ENCODE data around the gene GOLGA6L10.
"Not testable (repeated sequence)": the region's sequence is repeated elsewhere in the genome, so short reads cannot be mapped to it uniquely, and the experiment has no call there.

The GOLGA6L10 gene

GRCh38 chr15:82304778-82305090 is 44.5 kb downstream of the GOLGA6L10 start:
- in situ Hi-C loops (cut with MboI; ENCODE audit: low pct_unique_long_range_greater_than_20kb, low sequenced_read_pairs, unreplicated experiment), result no loop called here
- no peak for DNase-seq (ENCODE audit: low spot score)
- no peak for TF ChIP-seq CTCF (IDR thresholded peaks at IDR 0.05; ENCODE audit: extremely low read depth, insufficient read depth, missing control alignments)

DNA sequence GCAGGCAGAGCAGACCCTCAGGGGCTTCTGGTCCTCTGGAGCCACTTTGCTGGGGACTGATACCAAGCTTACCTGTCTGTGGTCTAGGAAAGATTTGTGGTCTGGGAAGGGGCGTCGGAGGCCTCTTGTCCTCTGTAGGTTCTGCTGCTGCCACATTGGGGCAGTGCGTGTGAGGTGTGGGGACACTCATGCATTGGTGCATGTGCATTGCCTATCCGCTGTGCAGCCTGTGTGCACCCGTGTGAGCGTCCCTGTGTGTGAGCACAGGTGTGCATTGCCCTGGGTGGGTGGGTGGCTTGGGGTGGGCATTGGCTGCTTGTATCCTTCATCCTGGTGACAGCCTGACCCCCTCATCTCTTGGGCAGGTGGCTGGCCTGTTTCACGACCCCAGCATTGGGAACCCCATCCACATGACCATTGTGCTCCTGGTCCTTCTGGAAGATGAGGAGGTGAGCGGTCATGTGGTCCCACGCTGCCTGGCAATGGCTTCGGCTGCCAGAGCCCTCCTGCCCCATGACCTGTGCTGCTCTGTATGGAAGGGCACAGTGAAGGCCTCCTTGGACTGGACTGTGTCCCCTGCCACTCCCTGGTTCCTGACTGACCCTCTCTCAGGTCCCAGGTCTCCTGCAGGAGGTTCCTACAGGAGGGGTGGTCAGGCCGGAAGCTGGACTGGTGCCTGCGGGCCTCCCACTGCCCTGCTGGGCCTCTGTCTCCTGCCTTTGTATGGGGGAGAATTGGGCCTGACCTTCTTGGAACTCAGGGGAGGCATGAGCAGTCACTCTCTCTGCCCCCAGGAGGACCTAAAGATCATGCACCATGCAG is 45.1 kb downstream of the GOLGA6L10 start:
- in situ Hi-C loops (cut with MboI; ENCODE audit: low pct_unique_long_range_greater_than_20kb, low sequenced_read_pairs, unreplicated experiment), result no loop called here
- TF ChIP-seq CTCF (IDR thresholded peaks at IDR 0.05; ENCODE audit: extremely low read depth, insufficient read depth, missing control alignments), result no peak
- no peak for DNase-seq (ENCODE audit: low spot score)

- in situ Hi-C loops (cut with MboI; ENCODE audit: low pct_unique_long_range_greater_than_20kb, low sequenced_read_pairs, unreplicated experiment), result no loop called here
- DNase-seq (ENCODE audit: low spot score), result no peak
- no peak for TF ChIP-seq CTCF (IDR thresholded peaks at IDR 0.05; ENCODE audit: extremely low read depth, insufficient read depth, missing control alignments)
These were observed 47.8 kb downstream of the GOLGA6L10 start for GRCh38 chr15:82301296-82302016.

DNA sequence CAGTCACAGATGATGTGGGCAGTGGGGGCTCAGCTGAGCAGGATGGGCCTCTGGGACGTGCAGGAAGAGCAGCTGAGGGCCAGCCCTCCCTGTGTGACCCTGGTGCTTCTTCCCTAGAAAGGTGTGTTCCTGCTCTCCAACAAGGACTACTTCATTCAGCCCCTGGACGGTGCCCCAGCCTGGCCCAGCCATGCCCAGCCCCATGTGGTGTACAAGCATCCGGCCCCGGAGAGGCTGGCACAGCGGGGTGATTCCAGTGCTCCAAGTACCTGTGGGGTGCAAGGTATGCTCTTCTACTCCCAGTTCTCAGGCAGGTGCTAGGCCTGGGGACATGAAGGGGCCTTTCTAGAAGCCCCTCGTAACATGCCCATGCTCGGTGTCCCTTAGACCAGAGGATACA is 48.4 kb downstream of the GOLGA6L10 start:
- in situ Hi-C loops (cut with MboI; ENCODE audit: low pct_unique_long_range_greater_than_20kb, low sequenced_read_pairs, unreplicated experiment), result no loop called here
- no peak for TF ChIP-seq CTCF (IDR thresholded peaks at IDR 0.05; ENCODE audit: extremely low read depth, insufficient read depth, missing control alignments)
- DNase-seq (ENCODE audit: low spot score), result no peak

GRCh38 chr15:82300326-82300725 is 48.9 kb downstream of the GOLGA6L10 start:
- DNase-seq (ENCODE audit: low spot score); in situ Hi-C loops (cut with MboI; ENCODE audit: low pct_unique_long_range_greater_than_20kb, low sequenced_read_pairs, unreplicated experiment): not testable (repeated sequence)

DNA sequence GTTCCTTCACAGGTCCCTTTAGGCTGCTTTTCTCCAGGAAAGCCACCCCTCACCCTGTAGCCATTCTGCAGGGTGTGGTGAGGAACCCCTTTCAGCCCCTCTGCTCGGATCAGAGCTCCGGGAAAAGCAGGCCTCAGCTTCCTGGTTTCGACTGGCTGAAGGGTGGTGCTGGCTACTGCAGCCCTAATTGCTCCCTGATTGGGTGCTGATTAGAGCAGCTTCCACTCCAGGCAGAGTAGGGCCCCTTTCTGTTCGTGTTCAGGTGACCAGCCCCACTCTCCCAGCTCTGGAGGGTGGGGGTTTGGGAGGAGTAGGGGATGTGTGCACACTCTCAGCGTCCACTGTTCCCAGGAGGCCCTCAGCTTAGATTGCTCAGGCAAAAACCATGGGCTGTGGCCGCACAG is 49.8 kb downstream of the GOLGA6L10 start:
- DNase-seq (ENCODE audit: low spot score); in situ Hi-C loops (cut with MboI; ENCODE audit: low pct_unique_long_range_greater_than_20kb, low sequenced_read_pairs, unreplicated experiment): not testable (repeated sequence)

- no peak for TF ChIP-seq CTCF (IDR thresholded peaks at IDR 0.05; ENCODE audit: extremely low read depth, insufficient read depth, missing control alignments)
- in situ Hi-C loops (cut with MboI; ENCODE audit: low pct_unique_long_range_greater_than_20kb, low sequenced_read_pairs, unreplicated experiment), result no loop called here
- DNase-seq (ENCODE audit: low spot score), result no peak
These were observed 50.8 kb downstream of the GOLGA6L10 start for GRCh38 chr15:82298520-82298919.

All from GM13977 (cell line).